ENCODE results near the gene RERE. TPM values are rescaled to one million over a fixed set of nuclear protein-coding genes. Genes with fewer than 3 reads are reported as not detected.

RERE gene
- total RNA-seq, 3 donors from 2014 or later, result 99.5 to 204 (median 174) TPM

DNA sequence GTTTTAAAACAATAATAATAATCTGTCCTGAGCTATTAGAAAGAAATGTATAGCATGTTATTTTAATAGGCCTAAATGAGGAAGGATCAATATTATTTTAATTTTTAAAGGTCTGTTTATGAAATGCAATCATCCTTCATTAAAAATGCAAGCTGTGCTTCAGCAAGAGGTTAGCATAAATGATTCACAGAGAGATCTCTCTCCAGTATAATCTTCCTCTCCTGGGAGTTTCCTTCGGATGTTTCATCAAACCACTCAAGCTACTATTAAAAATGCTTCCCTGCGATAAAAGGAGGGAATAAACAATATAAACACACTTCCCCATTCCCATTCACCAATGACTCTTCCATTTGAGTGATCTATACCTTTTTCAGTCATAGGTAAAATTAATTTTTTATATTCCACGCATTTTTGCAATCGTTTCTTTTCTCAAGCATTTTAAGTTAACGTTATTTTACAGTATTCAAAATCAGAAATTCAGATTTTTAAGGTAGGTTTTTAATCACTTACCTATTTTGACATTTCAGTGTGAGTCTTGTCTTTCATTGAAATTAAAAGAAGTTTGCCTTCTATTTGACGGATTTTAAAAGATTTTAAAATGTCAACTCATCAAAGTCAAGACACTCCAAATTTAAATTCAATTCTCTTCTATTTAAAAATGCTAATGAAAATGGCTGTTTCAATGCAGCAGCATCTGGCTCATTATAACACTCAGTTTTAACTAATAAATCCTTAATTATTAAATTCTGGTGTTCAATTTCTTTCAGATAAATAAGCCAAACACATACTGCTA lies 64.3 kb downstream of the RERE start:
- no peak overlapping the region for H3K4me3 ChIP-seq
- peaks cover 3% of the 10 kb centered on the region for H3K4me1 ChIP-seq (ENCODE audit: low read depth)
- no peaks in the 10 kb centered on the region for H3K9me3 ChIP-seq
- no peaks in the 10 kb centered on the region for H3K36me3 ChIP-seq (ENCODE audit: low read depth)
- TF ChIP-seq, protein P1, sequence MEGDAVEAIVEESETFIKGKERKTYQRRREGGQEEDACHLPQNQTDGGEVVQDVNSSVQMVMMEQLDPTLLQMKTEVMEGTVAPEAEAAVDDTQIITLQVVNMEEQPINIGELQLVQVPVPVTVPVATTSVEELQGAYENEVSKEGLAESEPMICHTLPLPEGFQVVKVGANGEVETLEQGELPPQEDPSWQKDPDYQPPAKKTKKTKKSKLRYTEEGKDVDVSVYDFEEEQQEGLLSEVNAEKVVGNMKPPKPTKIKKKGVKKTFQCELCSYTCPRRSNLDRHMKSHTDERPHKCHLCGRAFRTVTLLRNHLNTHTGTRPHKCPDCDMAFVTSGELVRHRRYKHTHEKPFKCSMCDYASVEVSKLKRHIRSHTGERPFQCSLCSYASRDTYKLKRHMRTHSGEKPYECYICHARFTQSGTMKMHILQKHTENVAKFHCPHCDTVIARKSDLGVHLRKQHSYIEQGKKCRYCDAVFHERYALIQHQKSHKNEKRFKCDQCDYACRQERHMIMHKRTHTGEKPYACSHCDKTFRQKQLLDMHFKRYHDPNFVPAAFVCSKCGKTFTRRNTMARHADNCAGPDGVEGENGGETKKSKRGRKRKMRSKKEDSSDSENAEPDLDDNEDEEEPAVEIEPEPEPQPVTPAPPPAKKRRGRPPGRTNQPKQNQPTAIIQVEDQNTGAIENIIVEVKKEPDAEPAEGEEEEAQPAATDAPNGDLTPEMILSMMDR (IDR thresholded peaks at IDR 0.05), result no peak
- intact Hi-C loops (cut with DNase I, micrococcal nuclease), result no loop called here
- no peak for ATAC-seq
- no peak for DNase-seq

DNA sequence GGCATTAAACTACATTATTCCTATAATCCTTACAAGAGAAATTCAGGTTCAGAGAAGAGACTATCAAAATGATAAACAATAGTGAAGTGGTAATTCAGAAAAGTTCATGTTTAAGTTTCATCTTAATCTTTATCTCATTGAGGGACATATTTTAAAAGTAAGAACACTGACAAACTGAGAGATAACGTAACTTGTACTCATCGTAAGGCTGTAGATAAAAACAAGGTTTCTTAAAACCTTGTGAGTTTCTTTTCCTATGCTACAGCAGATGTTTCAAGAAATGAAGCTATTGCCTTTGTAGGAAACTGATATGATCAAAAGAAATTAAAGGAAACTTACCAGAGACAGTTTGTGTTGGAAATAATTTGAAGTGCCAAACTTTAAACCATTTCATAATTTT lies 65.0 kb downstream of the RERE start:
- TF ChIP-seq, protein P1 (IDR thresholded peaks at IDR 0.05), result no peak
- peaks cover 6% of the 10 kb centered on the region for H3K4me1 ChIP-seq (ENCODE audit: low read depth)
- H3K36me3 ChIP-seq (ENCODE audit: low read depth), result no peaks in the 10 kb centered on the region
- ATAC-seq (no peak), DNase-seq (no peak)
- H3K9me3 ChIP-seq, result no peaks in the 10 kb centered on the region
- intact Hi-C loops (cut with DNase I, micrococcal nuclease), result no loop called here
- H3K4me3 ChIP-seq, result no peak overlapping the region

DNA sequence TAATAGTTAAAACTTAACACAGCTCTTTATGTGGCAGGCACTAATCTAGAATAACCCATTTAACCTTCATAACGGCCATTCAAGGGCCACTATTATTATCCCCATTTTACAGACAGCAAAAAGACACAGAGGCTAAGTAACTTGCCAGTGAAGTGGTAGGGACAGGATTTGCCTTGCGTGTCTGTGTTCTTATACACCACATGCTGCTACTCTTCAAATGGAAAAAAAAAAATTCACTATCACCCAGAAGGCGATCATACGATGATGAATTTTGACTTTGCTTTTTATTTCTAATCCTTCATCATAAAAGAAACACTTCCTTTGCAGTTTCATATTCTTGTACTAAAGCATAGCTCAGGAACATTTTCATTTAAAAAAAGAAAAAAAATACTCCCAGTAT lies 65.5 kb downstream of the RERE start:
- TF ChIP-seq, protein P1 (IDR thresholded peaks at IDR 0.05), result no peak
- intact Hi-C loops (cut with DNase I, micrococcal nuclease), result no loop called here
- no peak for ATAC-seq

DNA sequence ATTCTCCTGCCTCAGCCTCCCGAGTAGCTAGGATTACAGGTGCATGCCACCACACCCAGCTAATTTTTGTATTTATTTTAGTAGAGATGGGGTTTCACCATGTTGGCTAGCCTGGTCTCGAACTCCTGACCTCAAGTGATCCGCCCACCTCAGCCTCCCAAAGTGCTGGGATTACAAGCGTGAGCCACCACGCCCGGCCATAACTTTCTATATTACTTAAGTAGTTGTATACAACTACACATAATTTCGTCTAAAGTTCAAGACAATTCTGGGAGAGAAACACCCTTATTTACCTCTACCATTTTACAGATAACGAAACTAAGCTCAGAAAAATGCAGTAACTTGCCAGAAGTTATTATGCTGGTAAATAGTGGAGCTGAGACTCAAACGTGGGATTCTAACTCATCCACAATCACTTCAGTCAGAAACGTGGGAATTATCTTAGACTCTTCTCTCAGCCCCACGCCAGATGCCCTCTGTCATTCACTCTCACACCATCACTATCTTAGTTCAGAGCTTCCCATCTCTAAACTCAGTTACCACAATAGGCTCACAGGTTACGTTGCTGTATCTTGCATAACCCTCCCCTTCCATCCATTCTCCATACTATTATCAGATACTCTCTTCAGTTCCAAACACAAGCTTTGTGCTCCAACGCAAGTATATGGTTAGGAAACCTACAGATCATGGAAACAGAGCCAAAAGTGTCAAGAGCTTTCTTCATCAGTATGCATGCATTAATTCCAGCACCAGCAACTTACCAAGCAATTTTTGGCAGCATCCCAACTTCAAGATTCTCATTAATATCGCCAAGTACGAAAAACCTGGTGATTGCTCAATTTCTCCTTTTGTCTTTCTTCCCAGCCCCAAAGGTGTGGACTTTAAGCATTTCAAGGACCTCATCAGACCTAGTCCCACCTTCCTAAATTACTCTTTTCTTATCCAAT lies 69.3 kb downstream of the RERE start:
- no peaks in the 10 kb centered on the region for H3K9me3 ChIP-seq
- intact Hi-C loops (cut with DNase I, micrococcal nuclease), result no loop called here
- DNase-seq (peak in 1 of 3 donors; percentile 59), ATAC-seq (peak; percentile 87)
- no peak overlapping the region for H3K4me3 ChIP-seq
- H3K36me3 ChIP-seq (ENCODE audit: low read depth), result no peaks in the 10 kb centered on the region
- TF ChIP-seq, protein P1 (IDR thresholded peaks at IDR 0.05), result no peak
- peaks cover 3% of the 10 kb centered on the region for H3K4me1 ChIP-seq (ENCODE audit: low read depth)

More for the DNA sequence above, 65.5 kb downstream of the RERE start:
- Histone ChIP-seq H3K4me3 (no peak overlapping the region), H3K36me3 (ENCODE audit: low read depth) (no peaks in the 10 kb centered on the region), H3K4me1 (ENCODE audit: low read depth) (peaks cover 6% of the 10 kb centered on the region), H3K9me3 (no peaks in the 10 kb centered on the region)
- no peak for DNase-seq

DNA sequence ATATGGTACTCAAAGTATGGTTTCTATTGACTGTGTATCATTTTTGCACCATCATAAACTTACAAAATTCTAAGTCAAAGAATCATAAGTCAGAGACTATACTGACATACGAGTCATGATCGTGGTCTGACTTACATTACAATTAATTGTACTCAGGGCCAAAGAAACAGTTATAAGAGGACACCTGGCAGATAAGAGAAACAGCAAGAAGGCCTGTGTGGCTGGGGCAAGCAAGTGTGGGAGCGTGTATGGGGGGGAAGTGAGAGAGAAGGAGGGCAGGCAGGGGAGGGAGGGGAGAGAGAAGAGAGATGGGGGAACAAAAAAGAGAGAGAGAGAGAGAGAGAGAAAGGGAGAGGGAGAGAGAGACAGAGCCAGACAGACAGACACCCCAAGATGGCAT lies 70.9 kb downstream of the RERE start:
- intact Hi-C loops (cut with DNase I, micrococcal nuclease), result no loop called here
- DNase-seq (no peak), ATAC-seq (no peak)
- H3K4me3 ChIP-seq, result no peak overlapping the region
- H3K9me3 ChIP-seq, result no peaks in the 10 kb centered on the region
- H3K36me3 ChIP-seq (ENCODE audit: low read depth), result no peaks in the 10 kb centered on the region
- peaks cover 7% of the 10 kb centered on the region for H3K4me1 ChIP-seq (ENCODE audit: low read depth)
- TF ChIP-seq, protein P1 (IDR thresholded peaks at IDR 0.05), result no peak

Measured in mucosa of descending colon (tissue), 3 donors.